ENCODE data around the gene PLEKHA7. TPM values are rescaled to one million over a fixed set of nuclear protein-coding genes. Genes with fewer than 3 reads are reported as not detected.

Gene PLEKHA7
- polyA plus RNA-seq, 4 donors: 28.1 to 69.3 (median 57.5) TPM

DNA sequence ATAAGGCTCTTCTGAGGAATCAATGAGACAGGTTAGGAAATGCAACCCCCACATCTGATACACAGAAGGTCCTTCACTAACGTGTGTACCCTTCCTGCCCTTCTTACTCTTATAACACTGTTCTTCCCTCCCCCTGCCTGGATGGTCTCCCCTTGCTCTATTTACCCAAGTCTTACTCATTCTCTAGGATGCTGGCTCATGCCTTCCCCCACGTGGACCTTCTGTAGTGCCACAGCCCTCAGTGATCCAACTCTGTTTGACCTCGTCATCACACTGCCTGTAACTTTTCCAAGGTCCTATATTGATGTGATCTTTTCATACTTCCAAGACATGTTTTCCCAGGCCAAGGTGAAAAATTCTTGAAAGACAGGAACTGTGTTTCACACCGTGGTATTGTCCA is 195.9 kb downstream of the PLEKHA7 start:
- WGBS, 3 donors: 69 to 80% (median 78%) methylated on average over 4 of the region's 4 CpGs
- Histone ChIP-seq H3K4me3 (ENCODE audit: low read depth in 1 of 3, low read length in 3 of 3) (no peak overlapping the region), H3K4me1 (ENCODE audit: control insufficient read depth in 3 of 3, insufficient read depth in 2 of 3, low read depth in 1 of 3, low read length in 2 of 3) (peaks cover 0 to 12% (median 8%) of the 10 kb centered on the region in 3 donors), H3K27ac (ENCODE audit: low read depth in 1 of 3, low read length in 2 of 3) (no peak overlapping the region), H3K36me3 (ENCODE audit: control insufficient read depth in 3 of 3, insufficient read depth in 2 of 3, low read depth in 1 of 3, low read length in 3 of 3) (peaks cover 0 to 58% (median 13%) of the 10 kb centered on the region in 3 donors), H3K27me3 (ENCODE audit: control insufficient read depth in 3 of 3, insufficient read depth in 3 of 3, low read length in 3 of 3) (no peaks in the 10 kb centered on the region), H3K9me3 (ENCODE audit: control insufficient read depth in 2 of 2, insufficient read depth in 1 of 2, low read depth in 1 of 2, low read length in 1 of 2) (no peaks in the 10 kb centered on the region)
- DNase-seq (no peak), FAIRE-seq (no peak)

DNA sequence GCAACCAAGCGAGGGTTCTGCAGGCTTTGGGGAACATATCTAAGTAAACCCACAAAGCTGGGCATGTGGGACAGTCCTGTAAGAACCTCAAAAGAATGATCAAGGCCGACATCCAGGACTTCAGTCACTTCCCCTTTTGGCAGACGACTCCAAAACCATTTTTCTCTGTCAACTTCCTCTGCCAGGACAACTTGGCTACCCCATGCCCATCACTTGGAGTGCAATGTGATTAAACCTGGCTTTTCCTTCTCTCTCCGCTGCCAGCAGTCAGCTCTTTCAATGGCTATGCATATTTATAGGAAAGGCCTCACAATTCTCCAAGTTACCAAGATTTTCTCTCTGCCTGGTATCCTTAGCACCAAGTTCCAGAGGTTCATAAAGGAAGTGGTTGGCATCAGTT is 196.9 kb downstream of the PLEKHA7 start:
- H3K27ac ChIP-seq (ENCODE audit: low read depth in 1 of 3, low read length in 2 of 3): no peak overlapping the region
- H3K4me1 ChIP-seq (ENCODE audit: control insufficient read depth in 3 of 3, insufficient read depth in 2 of 3, low read depth in 1 of 3, low read length in 2 of 3): peaks cover 0 to 13% (median 6%) of the 10 kb centered on the region in 3 donors
- no peaks in the 10 kb centered on the region for H3K9me3 ChIP-seq (ENCODE audit: control insufficient read depth in 2 of 2, insufficient read depth in 1 of 2, low read depth in 1 of 2, low read length in 1 of 2)
- peaks cover 0 to 67% (median 14%) of the 10 kb centered on the region in 3 donors for H3K36me3 ChIP-seq (ENCODE audit: control insufficient read depth in 3 of 3, insufficient read depth in 2 of 3, low read depth in 1 of 3, low read length in 3 of 3)
- no peaks in the 10 kb centered on the region for H3K27me3 ChIP-seq (ENCODE audit: control insufficient read depth in 3 of 3, insufficient read depth in 3 of 3, low read length in 3 of 3)
- FAIRE-seq (no peak), DNase-seq (no peak)
- WGBS, 3 donors: 65 to 79% (median 67%) methylated on average over 4 of the region's 4 CpGs
- no peak overlapping the region for H3K4me3 ChIP-seq (ENCODE audit: low read depth in 1 of 3, low read length in 3 of 3)

DNA sequence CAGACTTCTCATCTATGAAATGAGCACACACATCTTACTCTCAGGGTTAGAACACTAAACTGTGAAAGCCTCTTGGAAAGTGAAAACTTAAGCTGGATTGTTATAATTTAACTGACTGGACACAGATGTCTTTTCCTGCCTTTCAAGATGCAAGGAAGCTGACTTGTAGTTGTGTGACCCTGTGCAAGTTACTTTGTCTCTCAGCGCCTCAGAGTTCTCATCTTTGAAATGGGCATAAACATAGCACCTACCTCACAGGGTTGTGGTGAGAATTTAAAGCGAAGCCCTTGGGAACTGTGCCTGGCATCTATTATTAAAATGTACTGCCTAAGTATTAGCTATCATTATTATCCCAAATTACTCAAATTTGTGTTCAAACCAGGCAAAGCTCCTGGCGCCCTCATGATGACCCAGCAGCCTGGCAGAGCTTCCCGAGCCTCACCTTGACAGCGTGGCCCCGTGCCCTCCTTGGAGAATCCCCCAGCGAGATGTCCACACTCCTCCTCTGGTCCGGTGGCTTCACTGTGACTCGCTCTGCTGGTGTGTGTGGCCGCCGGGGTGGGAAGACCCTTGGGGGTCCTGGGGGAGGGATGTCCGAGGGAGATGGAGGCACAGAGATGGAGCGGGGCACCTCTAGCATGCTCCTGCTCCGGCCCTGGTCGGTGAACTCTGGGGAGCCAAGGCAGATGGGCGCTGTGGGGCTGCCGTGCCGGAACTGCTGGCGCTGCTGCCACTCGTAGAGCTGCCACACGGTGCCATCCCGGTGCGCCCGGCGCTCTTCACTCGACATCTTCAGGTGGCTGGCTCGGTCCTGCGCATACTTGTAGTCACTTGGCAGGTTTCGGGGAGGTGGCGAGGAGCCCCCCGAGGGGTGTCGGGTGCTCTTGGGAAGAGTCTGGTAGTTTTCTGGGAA is 197.6 kb downstream of the PLEKHA7 start:
- Histone ChIP-seq H3K9me3 (ENCODE audit: control insufficient read depth in 2 of 2, insufficient read depth in 1 of 2, low read depth in 1 of 2, low read length in 1 of 2) (no peaks in the 10 kb centered on the region), H3K36me3 (ENCODE audit: control insufficient read depth in 3 of 3, insufficient read depth in 2 of 3, low read depth in 1 of 3, low read length in 3 of 3) (peaks cover 0 to 72% (median 15%) of the 10 kb centered on the region in 3 donors), H3K27me3 (ENCODE audit: control insufficient read depth in 3 of 3, insufficient read depth in 3 of 3, low read length in 3 of 3) (no peaks in the 10 kb centered on the region), H3K27ac (ENCODE audit: low read depth in 1 of 3, low read length in 2 of 3) (no peak overlapping the region), H3K4me1 (ENCODE audit: control insufficient read depth in 3 of 3, insufficient read depth in 2 of 3, low read depth in 1 of 3, low read length in 2 of 3) (peaks cover 0 to 14% (median 6%) of the 10 kb centered on the region in 3 donors), H3K4me3 (ENCODE audit: low read depth in 1 of 3, low read length in 3 of 3) (no peak overlapping the region)
- DNase-seq (no peak), FAIRE-seq (no peak)
- WGBS, 3 donors: 94 to 96% (median 96%) methylated on average over 25 to 32 of the region's 32 CpGs

DNA sequence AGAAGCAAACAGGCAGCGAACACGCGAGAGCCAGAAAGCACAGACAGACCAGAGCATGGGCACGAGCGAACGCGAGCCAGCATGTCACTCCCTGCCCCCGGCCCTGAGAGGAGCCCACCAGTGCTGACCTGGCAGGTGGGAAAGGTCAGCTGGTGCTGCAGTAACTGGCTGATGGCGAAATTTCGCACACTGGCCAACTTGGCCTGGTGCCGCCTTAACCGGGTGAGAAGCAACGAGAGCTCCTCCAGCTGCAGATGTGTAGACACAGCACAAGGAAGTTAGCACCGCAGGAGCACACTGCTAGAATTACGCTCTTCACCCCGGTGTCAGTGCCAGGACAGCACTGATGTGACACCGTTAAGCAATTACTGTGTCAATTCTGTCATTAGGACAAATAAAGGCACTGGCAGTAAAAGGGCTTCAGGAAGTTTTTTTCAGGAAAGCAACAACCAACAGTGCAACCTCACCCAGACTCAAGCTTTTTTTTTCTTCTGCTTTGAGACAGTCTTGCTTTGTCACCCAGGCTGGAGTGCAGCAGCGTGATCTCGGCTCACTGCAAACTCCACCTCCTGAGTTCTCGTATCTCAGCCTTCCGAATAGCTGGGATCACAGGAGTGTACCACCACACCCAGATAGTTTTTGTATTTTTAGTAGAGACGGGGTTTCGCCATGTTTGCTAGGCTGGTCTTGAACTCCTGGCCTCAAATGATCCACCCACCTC is 199.0 kb downstream of the PLEKHA7 start:
- no peaks in the 10 kb centered on the region for H3K9me3 ChIP-seq (ENCODE audit: control insufficient read depth in 2 of 2, insufficient read depth in 1 of 2, low read depth in 1 of 2, low read length in 1 of 2)
- no peak for DNase-seq
- peaks cover 0 to 75% (median 19%) of the 10 kb centered on the region in 3 donors for H3K36me3 ChIP-seq (ENCODE audit: control insufficient read depth in 3 of 3, insufficient read depth in 2 of 3, low read depth in 1 of 3, low read length in 3 of 3)
- no peak overlapping the region for H3K4me3 ChIP-seq (ENCODE audit: low read depth in 1 of 3, low read length in 3 of 3)
- H3K27me3 ChIP-seq (ENCODE audit: control insufficient read depth in 3 of 3, insufficient read depth in 3 of 3, low read length in 3 of 3): no peaks in the 10 kb centered on the region
- H3K4me1 ChIP-seq (ENCODE audit: control insufficient read depth in 3 of 3, insufficient read depth in 2 of 3, low read depth in 1 of 3, low read length in 2 of 3): peaks cover 0 to 8% (median 0%) of the 10 kb centered on the region in 3 donors
- H3K27ac ChIP-seq (ENCODE audit: low read depth in 1 of 3, low read length in 2 of 3): peak overlapping the region in 1 of 3 donors; percentile 8
- 72 to 88% (median 81%) methylated on average over 23 of the region's 23 CpGs for WGBS, 3 donors
- FAIRE-seq: no peak

DNA sequence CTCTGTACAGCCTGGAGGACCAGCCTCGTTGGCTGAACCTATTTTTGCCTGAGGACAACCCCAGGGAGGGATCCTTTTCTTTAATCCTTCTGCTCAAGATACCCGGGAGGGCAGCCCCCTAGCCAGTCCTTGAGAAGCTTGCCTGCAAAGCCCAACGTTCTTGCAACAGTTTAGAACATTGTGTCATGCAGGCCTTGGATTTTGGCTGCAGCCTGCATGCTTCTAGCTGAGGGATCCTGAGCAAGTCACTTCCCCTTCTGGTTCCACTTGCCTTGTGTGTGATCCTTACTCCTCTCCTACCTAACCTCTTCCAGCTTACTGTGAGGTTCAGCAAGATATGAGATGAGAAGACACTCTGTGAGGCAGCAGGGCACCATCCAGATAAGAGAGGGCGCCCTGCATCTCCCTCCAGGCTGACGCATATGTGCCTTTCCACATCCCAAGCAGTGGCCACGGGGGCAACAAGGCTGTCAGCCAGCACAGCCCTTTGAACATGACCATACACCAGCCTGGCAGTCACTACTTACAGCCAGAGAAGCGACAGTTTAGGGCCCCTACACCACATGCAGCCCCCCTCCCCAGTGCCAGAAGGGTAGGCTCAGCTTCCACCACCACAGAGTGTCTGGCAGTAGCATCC is 199.7 kb downstream of the PLEKHA7 start:
- no peaks in the 10 kb centered on the region for H3K27me3 ChIP-seq (ENCODE audit: control insufficient read depth in 3 of 3, insufficient read depth in 3 of 3, low read length in 3 of 3)
- FAIRE-seq: no peak
- H3K4me1 ChIP-seq (ENCODE audit: control insufficient read depth in 3 of 3, insufficient read depth in 2 of 3, low read depth in 1 of 3, low read length in 2 of 3): peaks cover 0 to 8% (median 0%) of the 10 kb centered on the region in 3 donors
- peak overlapping the region in 1 of 3 donors; percentile 6 for H3K27ac ChIP-seq (ENCODE audit: low read depth in 1 of 3, low read length in 2 of 3)
- 75 to 83% (median 78%) methylated on average over 7 of the region's 7 CpGs for WGBS, 3 donors
- DNase-seq: no peak
- H3K9me3 ChIP-seq (ENCODE audit: control insufficient read depth in 2 of 2, insufficient read depth in 1 of 2, low read depth in 1 of 2, low read length in 1 of 2): no peaks in the 10 kb centered on the region
- no peak overlapping the region for H3K4me3 ChIP-seq (ENCODE audit: low read depth in 1 of 3, low read length in 3 of 3)
- peaks cover 0 to 82% (median 19%) of the 10 kb centered on the region in 3 donors for H3K36me3 ChIP-seq (ENCODE audit: control insufficient read depth in 3 of 3, insufficient read depth in 2 of 3, low read depth in 1 of 3, low read length in 3 of 3)

DNA sequence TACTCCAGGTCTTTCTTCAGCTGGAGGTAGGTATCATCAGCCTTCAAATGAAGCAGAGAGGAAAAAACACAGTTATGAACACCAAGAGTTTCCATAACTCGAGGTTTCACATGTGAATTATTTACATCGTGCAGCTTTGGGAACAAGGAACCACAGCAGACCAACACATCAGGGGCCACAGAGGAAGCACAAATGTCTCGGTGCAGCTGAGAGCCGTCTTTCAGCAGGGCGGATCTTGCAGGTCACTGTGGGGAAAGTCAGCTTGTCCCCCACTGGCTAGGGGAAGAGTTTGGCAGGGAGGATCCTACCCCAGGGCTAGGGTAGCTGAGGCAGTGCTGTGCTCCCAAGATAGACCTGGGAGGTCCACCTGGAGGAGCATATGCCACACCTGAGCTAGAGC is 201.1 kb downstream of the PLEKHA7 start:
- WGBS, 3 donors: 74 to 90% (median 75%) methylated on average over 5 of the region's 5 CpGs
- DNase-seq (no peak), FAIRE-seq (no peak)
- no peak overlapping the region for H3K27ac ChIP-seq (ENCODE audit: low read depth in 1 of 3, low read length in 2 of 3)
- H3K36me3 ChIP-seq (ENCODE audit: control insufficient read depth in 3 of 3, insufficient read depth in 2 of 3, low read depth in 1 of 3, low read length in 3 of 3): peaks cover 0 to 84% (median 22%) of the 10 kb centered on the region in 3 donors
- H3K9me3 ChIP-seq (ENCODE audit: control insufficient read depth in 2 of 2, insufficient read depth in 1 of 2, low read depth in 1 of 2, low read length in 1 of 2): no peaks in the 10 kb centered on the region
- H3K27me3 ChIP-seq (ENCODE audit: control insufficient read depth in 3 of 3, insufficient read depth in 3 of 3, low read length in 3 of 3): no peaks in the 10 kb centered on the region
- H3K4me1 ChIP-seq (ENCODE audit: control insufficient read depth in 3 of 3, insufficient read depth in 2 of 3, low read depth in 1 of 3, low read length in 2 of 3): peaks cover 0 to 8% (median 0%) of the 10 kb centered on the region in 3 donors
- no peak overlapping the region for H3K4me3 ChIP-seq (ENCODE audit: low read depth in 1 of 3, low read length in 3 of 3)

DNA sequence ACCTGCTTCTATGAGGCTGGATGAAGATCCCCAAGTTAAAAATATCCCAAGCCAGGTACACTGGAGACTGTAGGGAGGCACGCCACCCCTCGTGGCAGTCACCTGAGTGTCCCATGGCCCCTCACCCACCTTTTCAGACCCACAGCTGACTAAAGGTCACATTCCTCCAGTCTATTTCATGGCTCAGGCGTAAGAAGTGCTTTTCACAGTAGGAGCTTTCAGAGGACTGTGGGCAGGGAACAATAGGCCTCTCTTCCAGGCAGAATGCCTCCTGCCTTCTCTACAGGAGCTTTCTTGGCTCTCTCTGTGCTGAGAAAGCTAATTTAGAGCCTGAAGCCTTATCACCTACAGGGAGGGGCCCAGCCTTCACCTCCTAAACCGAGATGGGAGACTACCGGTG is 201.9 kb downstream of the PLEKHA7 start:
- Histone ChIP-seq H3K36me3 (ENCODE audit: control insufficient read depth in 3 of 3, insufficient read depth in 2 of 3, low read depth in 1 of 3, low read length in 3 of 3) (peaks cover 0 to 78% (median 18%) of the 10 kb centered on the region in 3 donors), H3K27me3 (ENCODE audit: control insufficient read depth in 3 of 3, insufficient read depth in 3 of 3, low read length in 3 of 3) (no peaks in the 10 kb centered on the region), H3K27ac (ENCODE audit: low read depth in 1 of 3, low read length in 2 of 3) (peak overlapping the region in 1 of 3 donors; percentile 10), H3K4me3 (ENCODE audit: low read depth in 1 of 3, low read length in 3 of 3) (no peak overlapping the region), H3K9me3 (ENCODE audit: control insufficient read depth in 2 of 2, insufficient read depth in 1 of 2, low read depth in 1 of 2, low read length in 1 of 2) (no peaks in the 10 kb centered on the region), H3K4me1 (ENCODE audit: control insufficient read depth in 3 of 3, insufficient read depth in 2 of 3, low read depth in 1 of 3, low read length in 2 of 3) (peaks cover 0 to 8% (median 0%) of the 10 kb centered on the region in 3 donors)
- WGBS, 3 donors: 68 to 84% (median 75%) methylated on average over 4 to 5 of the region's 5 CpGs
- FAIRE-seq (no peak), DNase-seq (peak in 1 of 2 donors; percentile 14)
